Endothelial cell of umbilical vein (primary cell): Measurements from ENCODE around the gene SERPINF2. TPM values are rescaled to one million over a fixed set of nuclear protein-coding genes. Genes with fewer than 3 reads are reported as not detected.

Experiments
- BruUV-seq: library from RNA; stranded (reverse); fragments of 400-500 nt; replicated peaks from 2 replicates; lab custom pipeline; 2021; lab: Mats Ljungman, UMichigan
- CTCF ChIA-PET: fragments of 300-600, 350-600 bp; sonication (Branson Sonifier 250); formaldehyde crosslinking; loops from one replicate; lab custom pipeline; 2021; ENCODE audit warnings: antibody characterized with exemption, inconsistent platforms; lab: Charles Lee
- POLR2A ChIA-PET: fragments of 300-600, 350-600 bp; sonication (Branson Sonifier 250); formaldehyde crosslinking; loops from one replicate; lab custom pipeline; 2021; ENCODE audit warnings: antibody characterized with exemption, inconsistent platforms; lab: Charles Lee
- DNase-seq: peaks from one replicate; pipeline ENCODE4 v3.0.0-alpha.2; 2011; ENCODE audit warnings: low read depth, low spot score
- FAIRE-seq: peaks from 2 replicates; lab custom pipeline; 2011; peaks lifted over from hg19 to GRCh38; lab: Jason Lieb, UNC
- H2AFZ ChIP-seq: 2 replicates; pipeline ENCODE4 v1.6.0; 2012; ENCODE audit warnings: low read depth, low read length, control low read depth, inconsistent platforms
- H3K27ac ChIP-seq: 2 replicates; pipeline ENCODE4 v1.5.1; 2011; ENCODE audit warnings: low read depth, mild to moderate bottlenecking, control low read depth, low read length, moderate library complexity; ENCODE audit not compliant: insufficient read depth
- H3K27me3 ChIP-seq, 2 experiments: 2 replicates each; pipeline versions ENCODE4 v1.6.0 to v1.6.1; 2011; ENCODE audit warnings: low read length in 2 of 2, mixed read lengths in 1 of 2; ENCODE audit not compliant: control insufficient read depth in 2 of 2, insufficient read depth in 2 of 2
- H3K36me3 ChIP-seq, 2 experiments: 2 replicates in 1 of 2; 3 replicates in 1 of 2; pipeline ENCODE4 v1.5.1; 2011; ENCODE audit warnings: low read length in 2 of 2, mild to moderate bottlenecking in 1 of 2, moderate library complexity in 1 of 2; ENCODE audit not compliant: control insufficient read depth in 2 of 2, insufficient read depth in 2 of 2; ENCODE audit errors: extremely low read depth in 1 of 2
- H3K4me1 ChIP-seq: 3 replicates; pipeline ENCODE4 v1.5.1; 2011; ENCODE audit warnings: mild to moderate bottlenecking, low read length; ENCODE audit not compliant: control insufficient read depth, insufficient read depth; ENCODE audit errors: extremely low read depth
- H3K4me2 ChIP-seq: 2 replicates; pipeline ENCODE4 v1.6.1; 2011; ENCODE audit warnings: low read length, control low read depth, mixed read lengths; ENCODE audit not compliant: insufficient read depth
- H3K4me3 ChIP-seq, 3 experiments: fragments of 200-600 bp in 1 of 3; sonication (generic), shearing (Covaris generic) in 1 of 3; replicated peaks in 1 of 3; 2 replicates each; pipeline ENCODE4 v1.5.1; 2011 to 2016; ENCODE audit warnings: control low read depth in 3 of 3, low read length in 3 of 3, mild to moderate bottlenecking in 2 of 3, inconsistent platforms in 1 of 3, low read depth in 1 of 3, moderate library complexity in 1 of 3; ENCODE audit not compliant: insufficient read depth in 1 of 3
- H3K79me2 ChIP-seq: 2 replicates; pipeline ENCODE4 v1.6.0; 2012; ENCODE audit warnings: low read length, inconsistent platforms; ENCODE audit not compliant: control insufficient read depth, insufficient read depth
- H3K9ac ChIP-seq: replicated peaks from 2 replicates; pipeline ENCODE3; 2011; ENCODE audit warnings: low read length, control low read depth; ENCODE audit not compliant: insufficient read depth; ENCODE audit errors: extremely low read depth
- H3K9me1 ChIP-seq: replicated peaks from 3 replicates; pipeline ENCODE4 v1.6.0; 2011; ENCODE audit warnings: mild to moderate bottlenecking, low read length; ENCODE audit not compliant: control insufficient read depth, insufficient read depth; ENCODE audit errors: extremely low read depth
- H3K9me3 ChIP-seq: replicated peaks from 2 replicates; pipeline ENCODE4 v1.5.1; 2012; ENCODE audit warnings: low read length, inconsistent platforms; ENCODE audit not compliant: control insufficient read depth, insufficient read depth
- H4K20me1 ChIP-seq: replicated peaks from 2 replicates; pipeline ENCODE3; 2011; ENCODE audit warnings: mild to moderate bottlenecking, low read length; ENCODE audit not compliant: control insufficient read depth, insufficient read depth; ENCODE audit errors: extremely low read depth
- EZH2 ChIP-seq: IDR thresholded peaks from 2 replicates; pipeline ENCODE4 v1.6.1; 2012; ENCODE audit warnings: borderline replicate concordance, low read depth, mild to moderate bottlenecking, moderate library complexity, low read length, inconsistent platforms; ENCODE audit not compliant: severe bottlenecking
- FOS ChIP-seq: IDR thresholded peaks from 2 replicates; pipeline ENCODE4 v1.6.1; 2011; ENCODE audit warnings: mild to moderate bottlenecking, low read length, moderate library complexity, borderline replicate concordance; ENCODE audit not compliant: insufficient read depth
- GATA2 ChIP-seq: IDR thresholded peaks from 2 replicates; pipeline ENCODE4 v1.7.0; 2011; ENCODE audit warnings: low read depth, mild to moderate bottlenecking, moderate library complexity, mixed read lengths, low read length; ENCODE audit not compliant: insufficient read length, insufficient read depth
- JUN ChIP-seq: IDR thresholded peaks from 2 replicates; pipeline ENCODE4 v1.6.1; 2011; ENCODE audit warnings: borderline replicate concordance, low read depth; ENCODE audit not compliant: insufficient read length, insufficient read depth
- MYC ChIP-seq: IDR thresholded peaks from one replicate; pipeline ENCODE4 v1.6.1; 2011; ENCODE audit warnings: mild to moderate bottlenecking, low read depth, low read length
- POLR2A ChIP-seq: IDR thresholded peaks from 2 replicates; pipeline ENCODE4 v1.6.1; 2012; ENCODE audit warnings: low read depth, mild to moderate bottlenecking, control low read depth, low read length
- POLR2AphosphoS5 ChIP-seq: IDR thresholded peaks from 2 replicates; pipeline ENCODE4 v1.6.1; 2012; ENCODE audit warnings: low read depth, mild to moderate bottlenecking, control low read depth, low read length, moderate library complexity; ENCODE audit not compliant: insufficient read depth
- dilution Hi-C: fragments of 300-500 bp; cut with MboI; formaldehyde crosslinking; loops from one replicate; pipeline ENCODE4 v1.15.0; 2019; ENCODE audit warnings: low sequenced_read_pairs; ENCODE audit not compliant: extremely low pct_ligation_motif_present
- intact Hi-C: fragments of 100-400 bp; cut with micrococcal nuclease; formaldehyde crosslinking; loops from one replicate; pipeline ENCODE4 v1.10.0; 2022
- polyA plus RNA-seq, 4 experiments: library from polyadenylated mRNA; depleted of rRNA in 3 of 4; stranded (reverse) in 3 of 4; unstranded in 1 of 4; fragments of >200 nt; gene quantifications; 2 replicates each; pipeline versions ENCODE4 v1.2.1 to v1.2.3, GENCODE V29; 2011 to 2012; ENCODE audit warnings: missing spikeins in 1 of 4
- total RNA-seq: library from RNA; stranded (reverse); gene quantifications from 2 replicates; pipeline ENCODE4 v1.2.3, GENCODE V29; 2021
- TF ChIP-seq, protein P1 (sequence below): IDR thresholded peaks from 2 replicates; pipeline ENCODE4 v1.6.1; 2011; ENCODE audit not compliant: insufficient read depth, insufficient read length
- TF ChIP-seq, protein P2 (sequence below), 2 donors: IDR thresholded peaks; 1 replicate in 1 of 2; 2 replicates in 1 of 2; pipeline ENCODE4 v1.5.1; 2011; ENCODE audit warnings: low read length in 2 of 2, mild to moderate bottlenecking in 2 of 2, moderate library complexity in 2 of 2, control low read depth in 1 of 2, inconsistent platforms in 1 of 2, low read depth in 1 of 2; ENCODE audit not compliant: insufficient read depth in 1 of 2; ENCODE audit errors: extremely low read depth in 1 of 2

SERPINF2 gene
- total and polyA plus RNA-seq, 2 donors (not counting 3 experiments of a cell fraction or from before 2014, with no cell fraction given) = 0.03 TPM; not detected in 1

DNA sequence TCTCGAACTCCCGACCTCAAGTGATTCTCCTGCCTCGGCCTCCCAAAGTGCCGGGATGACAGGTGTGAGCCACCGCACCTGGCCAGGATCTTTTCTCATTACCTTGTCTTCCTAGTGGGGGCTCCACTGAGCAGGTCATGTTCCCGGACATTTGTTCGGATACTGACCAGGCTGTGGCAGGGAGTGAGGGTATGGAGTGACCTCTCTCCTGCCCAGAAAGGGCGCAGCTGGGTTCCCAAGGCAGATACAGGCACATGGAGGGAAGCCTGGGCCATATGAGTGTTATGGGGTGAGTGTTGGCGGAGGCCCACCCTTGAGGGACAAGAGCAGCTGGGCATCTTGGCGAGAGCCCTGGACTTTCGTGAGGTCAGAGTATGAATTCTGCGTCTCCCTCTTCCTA lies 24.7 kb downstream of the SERPINF2 start:
- Histone ChIP-seq H3K9me3 (no peaks in the 10 kb centered on the region), H3K36me3 (no peaks in the 10 kb centered on the region), H4K20me1 (no peaks in the 10 kb centered on the region), H3K79me2 (no peaks in the 10 kb centered on the region), H3K4me1 (peaks cover 4% of the 10 kb centered on the region), H3K27me3 (no peaks in the 10 kb centered on the region), H3K4me2 (no peak overlapping the region), H3K9me1 (no peaks in the 10 kb centered on the region), H3K27ac (no peak overlapping the region), H2AFZ (no peak overlapping the region), H3K4me3 (no peak overlapping the region), H3K9ac (no peak overlapping the region)
- BruUV-seq = no TSS peak
- POLR2A ChIA-PET = interaction anchor here (1.5 kb wide), 1 partner anchor 51 kb away, joined by 4 read pairs; no protein-coding TSS in a partner anchor
- dilution Hi-C loops (no loop called here), intact Hi-C loops (no loop called here)
- no peak for DNase-seq
- FAIRE-seq = no peak
- CTCF ChIA-PET = no interaction called here
- TF ChIP-seq GATA2 (no peak), FOS (no peak), POLR2AphosphoS5 (no peak), POLR2A (no peak), JUN (no peak), MYC (no peak), EZH2 (no peak)
- TF ChIP-seq, protein P1, sequence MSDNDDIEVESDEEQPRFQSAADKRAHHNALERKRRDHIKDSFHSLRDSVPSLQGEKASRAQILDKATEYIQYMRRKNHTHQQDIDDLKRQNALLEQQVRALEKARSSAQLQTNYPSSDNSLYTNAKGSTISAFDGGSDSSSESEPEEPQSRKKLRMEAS = no peak
- TF ChIP-seq, protein P2, sequence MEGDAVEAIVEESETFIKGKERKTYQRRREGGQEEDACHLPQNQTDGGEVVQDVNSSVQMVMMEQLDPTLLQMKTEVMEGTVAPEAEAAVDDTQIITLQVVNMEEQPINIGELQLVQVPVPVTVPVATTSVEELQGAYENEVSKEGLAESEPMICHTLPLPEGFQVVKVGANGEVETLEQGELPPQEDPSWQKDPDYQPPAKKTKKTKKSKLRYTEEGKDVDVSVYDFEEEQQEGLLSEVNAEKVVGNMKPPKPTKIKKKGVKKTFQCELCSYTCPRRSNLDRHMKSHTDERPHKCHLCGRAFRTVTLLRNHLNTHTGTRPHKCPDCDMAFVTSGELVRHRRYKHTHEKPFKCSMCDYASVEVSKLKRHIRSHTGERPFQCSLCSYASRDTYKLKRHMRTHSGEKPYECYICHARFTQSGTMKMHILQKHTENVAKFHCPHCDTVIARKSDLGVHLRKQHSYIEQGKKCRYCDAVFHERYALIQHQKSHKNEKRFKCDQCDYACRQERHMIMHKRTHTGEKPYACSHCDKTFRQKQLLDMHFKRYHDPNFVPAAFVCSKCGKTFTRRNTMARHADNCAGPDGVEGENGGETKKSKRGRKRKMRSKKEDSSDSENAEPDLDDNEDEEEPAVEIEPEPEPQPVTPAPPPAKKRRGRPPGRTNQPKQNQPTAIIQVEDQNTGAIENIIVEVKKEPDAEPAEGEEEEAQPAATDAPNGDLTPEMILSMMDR (IDR thresholded peaks at IDR 0.05; ENCODE audit: extremely low read depth in 1 of 2, insufficient read depth in 1 of 2, low read depth in 1 of 2, low read length in 2 of 2) = no peak
